ENCODE data around the gene SRD5A2. TPM values are rescaled to one million over a fixed set of nuclear protein-coding genes. Genes with fewer than 3 reads are reported as not detected.

Gene SRD5A2
- 2.9 TPM for total RNA-seq

DNA sequence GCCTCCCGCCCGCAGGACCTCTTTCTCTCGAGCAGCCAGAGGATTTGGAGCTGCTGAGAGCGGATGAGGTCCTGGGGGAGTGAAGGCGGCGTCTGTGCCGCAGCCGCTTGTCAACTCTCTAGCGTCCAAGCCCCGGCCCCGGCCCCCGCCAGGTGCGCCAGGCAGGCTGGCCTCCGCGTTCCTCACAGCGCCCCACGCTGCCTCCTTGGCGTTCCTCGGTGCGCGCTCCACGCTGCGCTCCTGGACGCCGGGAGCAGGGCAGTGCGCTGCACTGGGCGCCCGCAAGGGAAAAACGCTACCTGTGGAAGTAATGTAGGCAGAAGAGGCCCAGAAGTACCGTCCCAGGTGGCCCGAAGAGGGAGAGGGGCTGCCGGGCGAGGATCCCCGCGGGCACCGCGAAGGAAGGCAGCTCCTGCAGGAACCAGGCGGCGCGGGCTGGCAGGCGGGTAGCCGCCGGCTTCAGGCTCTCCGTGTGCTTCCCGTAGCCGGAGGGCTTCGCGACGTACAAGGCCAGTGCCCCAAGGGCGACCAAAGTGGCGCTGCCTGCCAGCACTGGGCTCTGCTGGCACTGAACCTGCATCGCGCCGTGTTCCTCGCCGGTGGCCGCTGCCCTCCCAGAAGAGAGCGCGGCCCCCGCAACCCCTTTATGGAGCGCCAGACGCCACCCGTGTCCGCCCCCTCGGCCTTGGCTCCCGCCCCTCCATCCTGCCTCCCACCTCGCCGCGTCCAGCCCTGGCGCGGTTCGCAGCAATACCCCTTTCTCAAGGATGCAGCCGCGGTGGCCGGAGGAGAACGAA is at the start of gene SRD5A2:
Gene SRD5A2 (minus strand): TSS at position 618 of the 797 bp plus-strand sequence. CDS start 38 bp downstream, at position 580.
- no peak within 1 kb of the TSS for H3K27ac ChIP-seq
- TF ChIP-seq, protein P1, sequence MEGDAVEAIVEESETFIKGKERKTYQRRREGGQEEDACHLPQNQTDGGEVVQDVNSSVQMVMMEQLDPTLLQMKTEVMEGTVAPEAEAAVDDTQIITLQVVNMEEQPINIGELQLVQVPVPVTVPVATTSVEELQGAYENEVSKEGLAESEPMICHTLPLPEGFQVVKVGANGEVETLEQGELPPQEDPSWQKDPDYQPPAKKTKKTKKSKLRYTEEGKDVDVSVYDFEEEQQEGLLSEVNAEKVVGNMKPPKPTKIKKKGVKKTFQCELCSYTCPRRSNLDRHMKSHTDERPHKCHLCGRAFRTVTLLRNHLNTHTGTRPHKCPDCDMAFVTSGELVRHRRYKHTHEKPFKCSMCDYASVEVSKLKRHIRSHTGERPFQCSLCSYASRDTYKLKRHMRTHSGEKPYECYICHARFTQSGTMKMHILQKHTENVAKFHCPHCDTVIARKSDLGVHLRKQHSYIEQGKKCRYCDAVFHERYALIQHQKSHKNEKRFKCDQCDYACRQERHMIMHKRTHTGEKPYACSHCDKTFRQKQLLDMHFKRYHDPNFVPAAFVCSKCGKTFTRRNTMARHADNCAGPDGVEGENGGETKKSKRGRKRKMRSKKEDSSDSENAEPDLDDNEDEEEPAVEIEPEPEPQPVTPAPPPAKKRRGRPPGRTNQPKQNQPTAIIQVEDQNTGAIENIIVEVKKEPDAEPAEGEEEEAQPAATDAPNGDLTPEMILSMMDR (IDR thresholded peaks at IDR 0.05) = no peak
- TF ChIP-seq POLR2A (IDR thresholded peaks at IDR 0.05) (no peak), POLR2AphosphoS5 (IDR thresholded peaks at IDR 0.05; ENCODE audit: insufficient read depth in 1 of 2, low read depth in 1 of 2) (no peak)
- no peaks in the 10 kb centered on the region for H3K27me3 ChIP-seq
- intact Hi-C loops (cut with DNase I) = no loop called here
- H3K36me3 ChIP-seq = no peaks in the 10 kb centered on the region
- no peaks in the 10 kb centered on the region for H3K9me3 ChIP-seq
- peak within 1 kb of the TSS; percentile 5 to 47 for H3K4me3 ChIP-seq
- no peaks in the 10 kb centered on the region for H3K4me1 ChIP-seq
- no peak for DNase-seq (ENCODE audit: extremely low spot score in 2 of 2)

GRCh38 chr2:31606509-31606908 is 25.8 kb upstream of the SRD5A2 start:
- Histone ChIP-seq H3K4me1 (no peaks in the 10 kb centered on the region), H3K4me3 (no peak overlapping the region), H3K36me3 (no peaks in the 10 kb centered on the region), H3K27me3 (no peaks in the 10 kb centered on the region), H3K9me3 (no peaks in the 10 kb centered on the region), H3K27ac (no peak overlapping the region)
- no peak for TF ChIP-seq POLR2A (IDR thresholded peaks at IDR 0.05)
- TF ChIP-seq POLR2AphosphoS5 (IDR thresholded peaks at IDR 0.05; ENCODE audit: insufficient read depth in 1 of 2, low read depth in 1 of 2) = no peak
- TF ChIP-seq, protein P1 (IDR thresholded peaks at IDR 0.05) = no peak
- DNase-seq (ENCODE audit: extremely low spot score in 2 of 2) = no peak
- intact Hi-C loops (cut with DNase I) = no loop called here

- no peak overlapping the region for H3K27ac ChIP-seq
- H3K27me3 ChIP-seq = no peaks in the 10 kb centered on the region
- no peaks in the 10 kb centered on the region for H3K9me3 ChIP-seq
- intact Hi-C loops (cut with DNase I) = no loop called here
- no peak for DNase-seq (ENCODE audit: extremely low spot score in 2 of 2)
- H3K4me3 ChIP-seq = no peak overlapping the region
- TF ChIP-seq POLR2AphosphoS5 (IDR thresholded peaks at IDR 0.05; ENCODE audit: insufficient read depth in 1 of 2, low read depth in 1 of 2) = no peak
- TF ChIP-seq, protein P1 (IDR thresholded peaks at IDR 0.05) = no peak
- no peak for TF ChIP-seq POLR2A (IDR thresholded peaks at IDR 0.05)
- H3K4me1 ChIP-seq = no peaks in the 10 kb centered on the region
- no peaks in the 10 kb centered on the region for H3K36me3 ChIP-seq
These were observed 18.0 kb upstream of the SRD5A2 start for GRCh38 chr2:31598694-31599093.

GRCh38 chr2:31586230-31586629 is 5.5 kb upstream of the SRD5A2 start:
- no peak for TF ChIP-seq POLR2AphosphoS5 (IDR thresholded peaks at IDR 0.05; ENCODE audit: insufficient read depth in 1 of 2, low read depth in 1 of 2)
- TF ChIP-seq, protein P1 (IDR thresholded peaks at IDR 0.05) = no peak
- Histone ChIP-seq H3K27me3 (no peaks in the 10 kb centered on the region), H3K9me3 (no peaks in the 10 kb centered on the region), H3K4me1 (no peaks in the 10 kb centered on the region), H3K27ac (no peak overlapping the region), H3K36me3 (no peaks in the 10 kb centered on the region), H3K4me3 (no peak overlapping the region)
- intact Hi-C loops (cut with DNase I) = no loop called here
- no peak for DNase-seq (ENCODE audit: extremely low spot score in 2 of 2)

GRCh38 chr2:31581124-31581795 is 522 bp upstream of the SRD5A2 start:
- intact Hi-C loops (cut with DNase I) = no loop called here

More at GRCh38 chr2:31581124-31581795, 522 bp upstream of the SRD5A2 start:
- H3K4me1 ChIP-seq = no peaks in the 10 kb centered on the region
- no peak for DNase-seq (ENCODE audit: extremely low spot score in 2 of 2)
- H3K36me3 ChIP-seq = no peaks in the 10 kb centered on the region
- no peaks in the 10 kb centered on the region for H3K27me3 ChIP-seq
- no peak overlapping the region for H3K27ac ChIP-seq
- no peak for TF ChIP-seq POLR2AphosphoS5 (IDR thresholded peaks at IDR 0.05; ENCODE audit: insufficient read depth in 1 of 2, low read depth in 1 of 2)
- TF ChIP-seq POLR2A (IDR thresholded peaks at IDR 0.05) = no peak
- TF ChIP-seq, protein P1 (IDR thresholded peaks at IDR 0.05) = no peak
- H3K4me3 ChIP-seq = peak overlapping the region in 1 of 2 donors; percentile 47
- no peaks in the 10 kb centered on the region for H3K9me3 ChIP-seq
